OCI-LY3 (cell line): ENCODE results near the gene PNISR.

Experiments used
- EZH2phosphoT487 ChIP-seq: fragments of 200-600 bp; shearing (Covaris generic); IDR thresholded peaks from 2 replicates; pipeline ENCODE4 v1.6.1; 2018; ENCODE audit warnings: antibody characterized with exemption, mixed run types, low read depth
- TF ChIP-seq, protein P1 (sequence below): fragments of 200-600, 300-600 bp; sonication (generic); IDR thresholded peaks from 2 replicates; pipeline ENCODE4 v1.5.1; 2014; ENCODE audit warnings: antibody characterized with exemption, low read length, low read depth

DNA sequence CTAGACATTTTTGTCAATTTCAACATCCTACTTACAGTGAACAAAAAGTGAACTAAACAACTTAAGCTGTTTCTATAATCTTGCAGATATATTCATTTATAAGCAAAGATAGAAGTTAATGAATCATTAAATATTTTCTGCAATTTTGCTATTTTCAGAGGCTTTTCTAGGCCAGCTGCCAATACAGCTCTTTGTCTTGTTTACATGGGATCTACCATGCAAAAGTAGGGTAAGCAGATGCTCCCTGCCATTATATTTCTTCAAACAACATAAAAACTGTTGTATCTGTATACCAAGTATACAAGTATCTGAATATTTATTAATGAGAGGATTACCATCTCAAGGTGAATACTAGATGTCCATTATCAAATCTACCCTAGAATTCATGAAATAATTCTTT lies 15.4 kb downstream of the PNISR start:
- TF ChIP-seq, protein P1, sequence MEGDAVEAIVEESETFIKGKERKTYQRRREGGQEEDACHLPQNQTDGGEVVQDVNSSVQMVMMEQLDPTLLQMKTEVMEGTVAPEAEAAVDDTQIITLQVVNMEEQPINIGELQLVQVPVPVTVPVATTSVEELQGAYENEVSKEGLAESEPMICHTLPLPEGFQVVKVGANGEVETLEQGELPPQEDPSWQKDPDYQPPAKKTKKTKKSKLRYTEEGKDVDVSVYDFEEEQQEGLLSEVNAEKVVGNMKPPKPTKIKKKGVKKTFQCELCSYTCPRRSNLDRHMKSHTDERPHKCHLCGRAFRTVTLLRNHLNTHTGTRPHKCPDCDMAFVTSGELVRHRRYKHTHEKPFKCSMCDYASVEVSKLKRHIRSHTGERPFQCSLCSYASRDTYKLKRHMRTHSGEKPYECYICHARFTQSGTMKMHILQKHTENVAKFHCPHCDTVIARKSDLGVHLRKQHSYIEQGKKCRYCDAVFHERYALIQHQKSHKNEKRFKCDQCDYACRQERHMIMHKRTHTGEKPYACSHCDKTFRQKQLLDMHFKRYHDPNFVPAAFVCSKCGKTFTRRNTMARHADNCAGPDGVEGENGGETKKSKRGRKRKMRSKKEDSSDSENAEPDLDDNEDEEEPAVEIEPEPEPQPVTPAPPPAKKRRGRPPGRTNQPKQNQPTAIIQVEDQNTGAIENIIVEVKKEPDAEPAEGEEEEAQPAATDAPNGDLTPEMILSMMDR, result no peak
- TF ChIP-seq EZH2phosphoT487, result no peak
